ENCODE measurements around the gene CRTC3.

Gene CRTC3

GRCh38 chr15:90594301-90594738, 64.6 kb downstream of the CRTC3 start:
- DNase-seq (ENCODE audit: low read depth): no peak

- no peak for DNase-seq (ENCODE audit: low read depth)
Measured at GRCh38 chr15:90595763-90596155, 66.0 kb downstream of the CRTC3 start.

- no peak for DNase-seq (ENCODE audit: low read depth)
Measured at GRCh38 chr15:90596943-90597342, 67.2 kb downstream of the CRTC3 start.

- DNase-seq (ENCODE audit: low read depth): no peak
Measured at GRCh38 chr15:90597577-90597976, 67.9 kb downstream of the CRTC3 start.

GRCh38 chr15:90598031-90598577, 68.4 kb downstream of the CRTC3 start:
- no peak for DNase-seq (ENCODE audit: low read depth)

- no peak for DNase-seq (ENCODE audit: low read depth)
Measured at GRCh38 chr15:90598679-90599078, 69.0 kb downstream of the CRTC3 start.

GRCh38 chr15:90599116-90599515, 69.4 kb downstream of the CRTC3 start:
- no peak for DNase-seq (ENCODE audit: low read depth)

GRCh38 chr15:90599644-90600043, 69.9 kb downstream of the CRTC3 start:
- DNase-seq (ENCODE audit: low read depth): no peak

- no peak for DNase-seq (ENCODE audit: low read depth)
Measured at GRCh38 chr15:90600954-90601353, 71.2 kb downstream of the CRTC3 start.

- DNase-seq (ENCODE audit: low read depth): no peak
Measured at GRCh38 chr15:90603893-90604292, 74.2 kb downstream of the CRTC3 start.

GRCh38 chr15:90606641-90607040, 76.9 kb downstream of the CRTC3 start:
- no peak for DNase-seq (ENCODE audit: low read depth)

GRCh38 chr15:90607361-90607760, 77.6 kb downstream of the CRTC3 start:
- DNase-seq (ENCODE audit: low read depth): no peak

GRCh38 chr15:90609242-90610180, 79.8 kb downstream of the CRTC3 start:
- DNase-seq (ENCODE audit: low read depth): no peak

- DNase-seq (ENCODE audit: low read depth): peak; percentile 66
Measured at GRCh38 chr15:90610190-90610589, 80.5 kb downstream of the CRTC3 start.

- DNase-seq (ENCODE audit: low read depth): no peak
Measured at GRCh38 chr15:90611157-90611556, 81.4 kb downstream of the CRTC3 start.

GRCh38 chr15:90617171-90617570, 87.4 kb downstream of the CRTC3 start:
- no peak for DNase-seq (ENCODE audit: low read depth)

GRCh38 chr15:90617668-90618097, 88.0 kb downstream of the CRTC3 start:
- DNase-seq (ENCODE audit: low read depth): no peak

- no peak for DNase-seq (ENCODE audit: low read depth)
Measured at GRCh38 chr15:90618330-90619125, 88.8 kb downstream of the CRTC3 start.

GRCh38 chr15:90619468-90619867, 89.7 kb downstream of the CRTC3 start:
- DNase-seq (ENCODE audit: low read depth): no peak

GRCh38 chr15:90619939-90620338, 90.2 kb downstream of the CRTC3 start:
- no peak for DNase-seq (ENCODE audit: low read depth)

GRCh38 chr15:90620379-90621067, 90.8 kb downstream of the CRTC3 start:
- no peak for DNase-seq (ENCODE audit: low read depth)

GRCh38 chr15:90623854-90624253, 94.1 kb downstream of the CRTC3 start:
- DNase-seq (ENCODE audit: low read depth): no peak
